ENCODE data around the gene ZNF778.
A peak's percentile ranks its signal among the peaks of the same experiment; 100 is the strongest.

Gene ZNF778

GRCh38 chr16:89217388-89218191, at the start of gene ZNF778:
TSS of gene ZNF778 (plus strand) at chr16:89217703. CDS start at chr16:89221128, 3,425 bp downstream.
- H3K36me3 ChIP-seq (ENCODE audit: insufficient read depth, low read length) = peaks cover 20% of the 10 kb centered on the region; the same call in 1 of the 2 replicates
- H3K4me1 ChIP-seq (ENCODE audit: control insufficient read depth, insufficient read depth, low read length, unreplicated experiment) = no peaks in the 10 kb centered on the region
- peak within 1 kb of the TSS; percentile 68 for H2AFZ ChIP-seq (ENCODE audit: low read length, unreplicated experiment)
- no peaks in the 10 kb centered on the region for H3K27me3 ChIP-seq (ENCODE audit: insufficient read depth, low read length)
- peak within 1 kb of the TSS; percentile 73 for H3K27ac ChIP-seq (ENCODE audit: low read depth, low read length)
- H3K4me3 ChIP-seq (ENCODE audit: low read depth, low read length) = peak within 1 kb of the TSS; percentile 85
- H3K79me2 ChIP-seq (ENCODE audit: control insufficient read depth, insufficient read depth, low read length, unreplicated experiment) = peaks cover 29% of the 10 kb centered on the region

- Histone ChIP-seq H3K4me3 (ENCODE audit: low read depth, low read length) (no peak overlapping the region), H3K4me1 (ENCODE audit: control insufficient read depth, insufficient read depth, low read length, unreplicated experiment) (peaks cover 9% of the 10 kb centered on the region), H3K36me3 (ENCODE audit: insufficient read depth, low read length) (no peaks in the 10 kb centered on the region)
Measured at GRCh38 chr16:89168381-89169189, 48.9 kb upstream of the ZNF778 start.

GRCh38 chr16:89169778-89170177, 47.7 kb upstream of the ZNF778 start:
- no peaks in the 10 kb centered on the region for H3K79me2 ChIP-seq (ENCODE audit: control insufficient read depth, insufficient read depth, low read length, unreplicated experiment)
- peaks cover 9% of the 10 kb centered on the region for H3K4me1 ChIP-seq (ENCODE audit: control insufficient read depth, insufficient read depth, low read length, unreplicated experiment)
- no peaks in the 10 kb centered on the region for H3K36me3 ChIP-seq (ENCODE audit: insufficient read depth, low read length)
- peaks cover 15% of the 10 kb centered on the region for H3K27me3 ChIP-seq (ENCODE audit: insufficient read depth, low read length)
- H3K4me3 ChIP-seq (ENCODE audit: low read depth, low read length) = no peak overlapping the region
- no peak overlapping the region for H2AFZ ChIP-seq (ENCODE audit: low read length, unreplicated experiment)
- H3K27ac ChIP-seq (ENCODE audit: low read depth, low read length) = no peak overlapping the region

More at GRCh38 chr16:89168381-89169189, 48.9 kb upstream of the ZNF778 start:
- Histone ChIP-seq H3K27me3 (ENCODE audit: insufficient read depth, low read length) (peaks cover 15% of the 10 kb centered on the region), H2AFZ (ENCODE audit: low read length, unreplicated experiment) (no peak overlapping the region), H3K27ac (ENCODE audit: low read depth, low read length) (no peak overlapping the region), H3K79me2 (ENCODE audit: control insufficient read depth, insufficient read depth, low read length, unreplicated experiment) (no peaks in the 10 kb centered on the region)

- H3K4me3 ChIP-seq (ENCODE audit: low read depth, low read length) = no peak overlapping the region
- peaks cover 9% of the 10 kb centered on the region for H3K4me1 ChIP-seq (ENCODE audit: control insufficient read depth, insufficient read depth, low read length, unreplicated experiment)
- no peaks in the 10 kb centered on the region for H3K36me3 ChIP-seq (ENCODE audit: insufficient read depth, low read length)
- peaks cover 15% of the 10 kb centered on the region for H3K27me3 ChIP-seq (ENCODE audit: insufficient read depth, low read length)
- H3K79me2 ChIP-seq (ENCODE audit: control insufficient read depth, insufficient read depth, low read length, unreplicated experiment) = no peaks in the 10 kb centered on the region
- H2AFZ ChIP-seq (ENCODE audit: low read length, unreplicated experiment) = no peak overlapping the region
- H3K27ac ChIP-seq (ENCODE audit: low read depth, low read length) = no peak overlapping the region
Measured at GRCh38 chr16:89170346-89171215, 46.9 kb upstream of the ZNF778 start.

DNA sequence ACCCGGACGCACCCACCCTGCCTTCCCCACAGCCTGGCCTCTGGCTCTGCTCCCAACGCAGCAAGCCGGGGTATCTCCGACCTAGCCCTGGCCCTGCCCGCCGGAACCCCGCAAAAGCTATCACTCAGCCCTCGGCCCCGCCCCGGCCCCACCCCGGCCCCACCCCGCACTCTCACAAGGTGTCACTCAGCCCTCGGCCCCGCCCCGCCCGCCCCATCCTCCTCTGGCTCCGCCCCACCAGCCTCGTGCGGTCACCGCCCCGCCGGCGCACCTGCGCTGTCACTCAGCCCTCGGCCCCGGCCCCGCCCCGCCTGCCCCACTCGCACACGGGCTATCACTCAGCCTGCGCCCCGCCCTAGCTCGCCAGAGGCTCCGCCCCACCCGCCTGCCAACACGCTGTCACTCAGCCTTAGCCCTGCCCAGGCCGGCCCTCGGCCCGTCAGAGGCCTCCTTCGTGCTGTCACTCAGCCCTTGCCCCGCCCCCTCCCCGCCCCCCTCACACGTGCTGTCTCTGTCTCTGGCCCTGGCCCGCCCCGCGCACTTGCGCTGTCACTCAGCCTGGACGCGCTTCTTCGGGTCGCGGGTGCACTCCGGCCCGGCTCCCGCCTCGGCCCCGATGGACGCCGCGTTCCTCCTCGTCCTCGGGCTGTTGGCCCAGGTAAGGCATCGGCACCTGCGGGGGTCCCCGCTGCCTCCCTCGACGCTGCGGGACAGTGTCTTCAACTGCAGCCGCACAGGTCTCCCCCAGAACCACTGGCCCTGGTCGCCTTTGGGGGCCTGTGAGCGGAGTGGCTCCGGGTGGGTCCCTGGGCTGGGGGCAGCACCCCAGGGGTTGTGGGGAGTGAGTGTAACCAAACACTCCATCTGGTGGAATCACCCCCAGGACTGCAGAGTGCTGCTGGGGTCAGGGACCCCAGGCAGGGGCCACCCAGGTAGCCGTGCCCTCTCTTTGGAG, 46.0 kb upstream of the ZNF778 start, which contains the start of gene CDH15:
CDH15 (plus strand) TSS at position 533 of the 955 bp plus-strand sequence; CDS start at position 617, 84 bp downstream.
- Histone ChIP-seq H3K27ac (ENCODE audit: low read depth, low read length) (no peak within 1 kb of the TSS), H3K27me3 (ENCODE audit: insufficient read depth, low read length) (peaks cover 15% of the 10 kb centered on the region), H3K36me3 (ENCODE audit: insufficient read depth, low read length) (no peaks in the 10 kb centered on the region), H3K4me3 (ENCODE audit: low read depth, low read length) (peak within 1 kb of the TSS; percentile 5; the same call in 1 of the 2 replicates), H3K4me1 (ENCODE audit: control insufficient read depth, insufficient read depth, low read length, unreplicated experiment) (peaks cover 9% of the 10 kb centered on the region), H3K79me2 (ENCODE audit: control insufficient read depth, insufficient read depth, low read length, unreplicated experiment) (no peaks in the 10 kb centered on the region), H2AFZ (ENCODE audit: low read length, unreplicated experiment) (no peak within 1 kb of the TSS)

DNA sequence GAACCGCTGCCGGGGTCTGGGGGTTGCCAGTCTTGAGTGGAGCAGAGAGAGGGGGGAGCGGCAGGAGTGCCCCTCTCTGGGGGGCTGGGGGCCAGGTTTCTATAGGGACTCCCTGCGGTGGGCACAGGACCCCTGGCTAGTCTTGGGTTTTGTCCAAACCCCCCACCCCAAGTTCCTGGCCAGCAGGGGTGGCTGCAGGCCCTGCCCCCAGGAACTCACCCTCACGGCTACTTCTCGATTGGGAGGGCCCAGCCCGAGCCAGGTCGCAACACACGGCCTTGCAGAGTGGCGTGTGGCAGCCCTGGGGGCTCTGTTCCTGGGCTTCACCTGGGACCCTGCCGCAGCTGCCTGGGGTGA, 45.4 kb upstream of the ZNF778 start:
- Histone ChIP-seq H3K27me3 (ENCODE audit: insufficient read depth, low read length) (peaks cover 15% of the 10 kb centered on the region), H2AFZ (ENCODE audit: low read length, unreplicated experiment) (no peak overlapping the region), H3K27ac (ENCODE audit: low read depth, low read length) (no peak overlapping the region), H3K4me1 (ENCODE audit: control insufficient read depth, insufficient read depth, low read length, unreplicated experiment) (peaks cover 2% of the 10 kb centered on the region), H3K36me3 (ENCODE audit: insufficient read depth, low read length) (no peaks in the 10 kb centered on the region), H3K79me2 (ENCODE audit: control insufficient read depth, insufficient read depth, low read length, unreplicated experiment) (no peaks in the 10 kb centered on the region), H3K4me3 (ENCODE audit: low read depth, low read length) (no peak overlapping the region)

GRCh38 chr16:89172528-89173173, 44.9 kb upstream of the ZNF778 start:
- peaks cover 15% of the 10 kb centered on the region for H3K27me3 ChIP-seq (ENCODE audit: insufficient read depth, low read length)
- H2AFZ ChIP-seq (ENCODE audit: low read length, unreplicated experiment) = no peak overlapping the region
- no peaks in the 10 kb centered on the region for H3K4me1 ChIP-seq (ENCODE audit: control insufficient read depth, insufficient read depth, low read length, unreplicated experiment)
- no peaks in the 10 kb centered on the region for H3K36me3 ChIP-seq (ENCODE audit: insufficient read depth, low read length)
- H3K27ac ChIP-seq (ENCODE audit: low read depth, low read length) = no peak overlapping the region
- H3K79me2 ChIP-seq (ENCODE audit: control insufficient read depth, insufficient read depth, low read length, unreplicated experiment) = no peaks in the 10 kb centered on the region
- no peak overlapping the region for H3K4me3 ChIP-seq (ENCODE audit: low read depth, low read length)

DNA sequence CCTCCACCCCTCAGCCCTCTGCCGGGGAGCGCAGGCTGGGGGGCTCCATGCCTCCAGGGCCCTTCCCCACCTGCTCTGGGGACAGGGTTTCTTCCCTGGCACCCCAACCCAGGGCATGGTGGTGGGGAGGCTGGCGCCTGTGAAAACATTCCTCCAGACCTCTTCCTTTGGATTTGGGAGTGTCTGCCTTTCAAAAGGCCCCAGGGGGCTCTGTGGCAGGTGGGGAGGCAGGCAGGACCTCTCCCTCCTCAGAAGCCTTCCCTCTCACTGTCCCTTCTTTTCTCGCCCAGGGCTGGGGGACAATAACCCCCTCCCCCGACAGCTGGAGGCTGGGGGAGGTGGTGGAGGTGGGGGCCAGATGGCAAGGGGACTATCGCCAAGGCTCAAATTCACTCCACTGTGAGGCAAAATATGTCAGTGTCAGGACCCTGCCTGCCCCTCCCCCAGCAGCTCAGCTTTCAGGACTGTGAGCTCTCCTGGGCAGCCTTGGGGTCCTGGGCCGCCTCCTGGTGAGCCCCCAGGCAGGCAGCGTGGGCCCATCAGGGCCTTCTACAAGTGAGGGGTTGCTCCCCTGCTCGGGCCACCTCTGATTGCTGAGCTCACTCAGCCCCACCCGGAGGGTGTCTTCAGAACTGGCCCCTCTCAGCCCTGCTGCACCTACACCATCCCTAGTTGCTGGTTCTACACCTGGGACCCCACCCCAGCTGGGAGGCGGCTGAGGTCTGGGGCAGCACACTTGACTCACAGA, 44.2 kb upstream of the ZNF778 start:
- Histone ChIP-seq H3K36me3 (ENCODE audit: insufficient read depth, low read length) (no peaks in the 10 kb centered on the region), H3K79me2 (ENCODE audit: control insufficient read depth, insufficient read depth, low read length, unreplicated experiment) (no peaks in the 10 kb centered on the region), H3K27ac (ENCODE audit: low read depth, low read length) (no peak overlapping the region), H3K4me3 (ENCODE audit: low read depth, low read length) (no peak overlapping the region), H3K4me1 (ENCODE audit: control insufficient read depth, insufficient read depth, low read length, unreplicated experiment) (no peaks in the 10 kb centered on the region), H2AFZ (ENCODE audit: low read length, unreplicated experiment) (no peak overlapping the region), H3K27me3 (ENCODE audit: insufficient read depth, low read length) (peaks cover 15% of the 10 kb centered on the region)

All from ACC112 (cell line).